ENCODE data around the gene ST8SIA6. TPM values are rescaled to one million over a fixed set of nuclear protein-coding genes. Genes with fewer than 3 reads are reported as not detected.
A peak's percentile ranks its signal among the peaks of the same experiment; 100 is the strongest.

The ST8SIA6 gene
- total RNA-seq, 3 donors from 2014 or later (not counting 1 experiment from before 2014, with no cell fraction given), result 12.2 to 19.7 (median 12.5) TPM

DNA sequence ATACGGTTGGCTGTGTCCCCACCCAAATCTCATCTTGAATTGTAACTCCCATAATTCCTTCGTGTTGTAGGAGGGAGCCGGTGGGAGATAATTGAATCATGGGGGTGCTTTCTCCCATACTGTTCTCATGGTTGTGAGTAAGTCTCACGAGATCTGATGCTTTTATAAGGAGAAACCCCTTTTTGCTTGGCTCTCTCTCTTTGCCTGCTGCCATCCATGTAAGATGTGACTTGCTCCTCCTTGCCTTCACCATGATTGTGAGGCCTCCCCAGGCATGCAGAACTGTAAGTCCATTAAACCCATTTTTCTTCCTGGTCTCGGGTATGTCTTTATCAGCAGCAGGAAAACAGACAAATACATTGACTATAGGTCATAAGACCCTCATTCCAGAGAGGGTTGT is 15.9 kb upstream of the ST8SIA6 start:
- ATAC-seq (no peak), DNase-seq (no peak)
- no peak overlapping the region for H3K4me3 Mint-ChIP-seq
- H3K4me1 Mint-ChIP-seq, result peaks cover 7 to 10% of the 10 kb centered on the region in 2 donors
- peaks cover 5 to 8% of the 10 kb centered on the region in 2 donors for H3K27me3 Mint-ChIP-seq (ENCODE audit: low read depth in 2 of 2)
- no peak overlapping the region for H3K4me3 ChIP-seq (ENCODE audit: low read length)
- no peak for TF ChIP-seq CTCF (IDR thresholded peaks at IDR 0.05)
- H3K9me3 Mint-ChIP-seq, result peaks cover 0 to 2% of the 10 kb centered on the region in 2 donors
- intact Hi-C loops (cut with micrococcal nuclease), result no loop called here
- no peaks in the 10 kb centered on the region for H3K4me1 ChIP-seq (ENCODE audit: control insufficient read depth, insufficient read depth, low read length)
- no peaks in the 10 kb centered on the region for H3K9me3 ChIP-seq (ENCODE audit: control insufficient read depth, insufficient read depth, low read length)
- WGBS (ENCODE audit: insufficient coverage), result 94% methylated on average over 4 of the region's 5 CpGs
- H3K36me3 Mint-ChIP-seq, result no peaks in the 10 kb centered on the region
- no peak overlapping the region for H3K27ac Mint-ChIP-seq
- no peak overlapping the region for H3K27ac ChIP-seq (ENCODE audit: low read length)
- H3K36me3 ChIP-seq (ENCODE audit: control insufficient read depth, insufficient read depth, low read length), result no peaks in the 10 kb centered on the region
- H3K27me3 ChIP-seq (ENCODE audit: control insufficient read depth, insufficient read depth, low read length), result no peaks in the 10 kb centered on the region

- Mint-ChIP-seq H3K27ac (no peak overlapping the region), H3K4me1 (peaks cover 4 to 7% of the 10 kb centered on the region in 2 donors), H3K9me3 (peaks cover 0 to 2% of the 10 kb centered on the region in 2 donors), H3K4me3 (no peak overlapping the region), H3K27me3 (ENCODE audit: low read depth in 2 of 2) (peaks cover 10 to 14% of the 10 kb centered on the region in 2 donors), H3K36me3 (no peaks in the 10 kb centered on the region)
- Histone ChIP-seq H3K4me1 (ENCODE audit: control insufficient read depth, insufficient read depth, low read length) (no peaks in the 10 kb centered on the region), H3K36me3 (ENCODE audit: control insufficient read depth, insufficient read depth, low read length) (no peaks in the 10 kb centered on the region), H3K27ac (ENCODE audit: low read length) (no peak overlapping the region), H3K9me3 (ENCODE audit: control insufficient read depth, insufficient read depth, low read length) (no peaks in the 10 kb centered on the region), H3K4me3 (ENCODE audit: low read length) (no peak overlapping the region), H3K27me3 (ENCODE audit: control insufficient read depth, insufficient read depth, low read length) (no peaks in the 10 kb centered on the region)
- no peak for TF ChIP-seq CTCF (IDR thresholded peaks at IDR 0.05)
- ATAC-seq, result no peak
- intact Hi-C loops (cut with micrococcal nuclease), result no loop called here
- DNase-seq, result no peak
- WGBS (ENCODE audit: insufficient coverage), result 92% methylated on average over 3 of the region's 5 CpGs
Observed at GRCh38 chr10:17465328-17466125, 11.1 kb upstream of the ST8SIA6 start.

- no peaks in the 10 kb centered on the region for H3K9me3 ChIP-seq (ENCODE audit: control insufficient read depth, insufficient read depth, low read length)
- Mint-ChIP-seq H3K4me3 (no peak overlapping the region), H3K27ac (no peak overlapping the region), H3K36me3 (no peaks in the 10 kb centered on the region), H3K27me3 (ENCODE audit: low read depth in 2 of 2) (peaks cover 8 to 14% of the 10 kb centered on the region in 2 donors), H3K4me1 (peaks cover 4 to 7% of the 10 kb centered on the region in 2 donors), H3K9me3 (no peaks in the 10 kb centered on the region)
- no peaks in the 10 kb centered on the region for H3K36me3 ChIP-seq (ENCODE audit: control insufficient read depth, insufficient read depth, low read length)
- ATAC-seq (peak in 1 of 3 donors; percentile 52), DNase-seq (no peak)
- no peaks in the 10 kb centered on the region for H3K4me1 ChIP-seq (ENCODE audit: control insufficient read depth, insufficient read depth, low read length)
- no peaks in the 10 kb centered on the region for H3K27me3 ChIP-seq (ENCODE audit: control insufficient read depth, insufficient read depth, low read length)
- H3K4me3 ChIP-seq (ENCODE audit: low read length), result no peak overlapping the region
- no peak for TF ChIP-seq CTCF (IDR thresholded peaks at IDR 0.05)
- WGBS (ENCODE audit: insufficient coverage), result 53% methylated on average over 5 of the region's 5 CpGs
- intact Hi-C loops (cut with micrococcal nuclease), result no loop called here
- H3K27ac ChIP-seq (ENCODE audit: low read length), result no peak overlapping the region
Observed at GRCh38 chr10:17464545-17464944, 10.2 kb upstream of the ST8SIA6 start.

GRCh38 chr10:17460756-17461155 is 6.4 kb upstream of the ST8SIA6 start:
- H3K36me3 Mint-ChIP-seq, result no peaks in the 10 kb centered on the region
- no peaks in the 10 kb centered on the region for H3K27me3 ChIP-seq (ENCODE audit: control insufficient read depth, insufficient read depth, low read length)
- TF ChIP-seq CTCF (IDR thresholded peaks at IDR 0.05), result no peak
- ATAC-seq (no peak), DNase-seq (no peak)
- intact Hi-C loops (cut with micrococcal nuclease), result no loop called here
- peaks cover 8 to 12% of the 10 kb centered on the region in 2 donors for H3K4me1 Mint-ChIP-seq
- H3K4me3 ChIP-seq (ENCODE audit: low read length), result no peak overlapping the region
- no peak overlapping the region for H3K27ac Mint-ChIP-seq
- peaks cover 6 to 14% of the 10 kb centered on the region in 2 donors for H3K27me3 Mint-ChIP-seq (ENCODE audit: low read depth in 2 of 2)
- no peaks in the 10 kb centered on the region for H3K9me3 ChIP-seq (ENCODE audit: control insufficient read depth, insufficient read depth, low read length)
- no peaks in the 10 kb centered on the region for H3K4me1 ChIP-seq (ENCODE audit: control insufficient read depth, insufficient read depth, low read length)
- no peaks in the 10 kb centered on the region for H3K36me3 ChIP-seq (ENCODE audit: control insufficient read depth, insufficient read depth, low read length)
- no peak overlapping the region for H3K4me3 Mint-ChIP-seq
- no peaks in the 10 kb centered on the region for H3K9me3 Mint-ChIP-seq
- H3K27ac ChIP-seq (ENCODE audit: low read length), result no peak overlapping the region

Data from natural killer cell (primary cell).